ENCODE results near the gene MDP1.

The MDP1 gene

GRCh38 chr14:24196071-24197055 lies 19.5 kb downstream of the MDP1 start:
- no peak for DNase-seq

GRCh38 chr14:24195186-24196070 lies 20.4 kb downstream of the MDP1 start, which contains the start of gene TM9SF1:
TM9SF1 (minus strand) TSS chr14:24195441; CDS start chr14:24195019, 422 bp downstream.
- peak; percentile 87 for DNase-seq

GRCh38 chr14:24194873-24195185 lies 21.0 kb downstream of the MDP1 start:
- DNase-seq, result no peak

GRCh38 chr14:24194186-24194872 lies 21.5 kb downstream of the MDP1 start:
- DNase-seq, result no peak

GRCh38 chr14:24192933-24193332 lies 22.9 kb downstream of the MDP1 start:
- DNase-seq, result no peak

GRCh38 chr14:24190416-24190815 lies 25.4 kb downstream of the MDP1 start:
- DNase-seq, result no peak

GRCh38 chr14:24189460-24189859 lies 26.4 kb downstream of the MDP1 start:
- no peak for DNase-seq

- no peak for DNase-seq
Measured at GRCh38 chr14:24189059-24189375, 26.8 kb downstream of the MDP1 start.

- DNase-seq, result peak; percentile 96
Measured at GRCh38 chr14:24188251-24189058, 27.4 kb downstream of the MDP1 start, which contains the start of gene IPO4. IPO4 (minus strand) TSS chr14:24188816; CDS start chr14:24188787, 29 bp downstream.

- DNase-seq, result no peak
Measured at GRCh38 chr14:24187539-24187915, 28.3 kb downstream of the MDP1 start.

GRCh38 chr14:24186831-24187538 lies 28.9 kb downstream of the MDP1 start:
- no peak for DNase-seq

- no peak for DNase-seq
Measured at GRCh38 chr14:24185741-24186140, 30.1 kb downstream of the MDP1 start.

- DNase-seq, result no peak
Measured at GRCh38 chr14:24185026-24185425, 30.8 kb downstream of the MDP1 start.

- no peak for DNase-seq
Measured at GRCh38 chr14:24184104-24184970, 31.5 kb downstream of the MDP1 start.

GRCh38 chr14:24183014-24183481 lies 32.8 kb downstream of the MDP1 start:
- no peak for DNase-seq

- DNase-seq, result no peak
Measured at GRCh38 chr14:24182110-24182882, 33.6 kb downstream of the MDP1 start.

GRCh38 chr14:24181371-24182077 lies 34.3 kb downstream of the MDP1 start:
- no peak for DNase-seq

- no peak for DNase-seq
Measured at GRCh38 chr14:24179961-24180796, 35.7 kb downstream of the MDP1 start.
